HepG2 (cell line): ENCODE measurements around the gene FGF19. TPM values are rescaled to one million over a fixed set of nuclear protein-coding genes. Genes with fewer than 3 reads are reported as not detected.

Source experiments
- ATAC-seq: fragments of 200-7000 bp; cut with Tn5 transposase; 3 replicates; pipeline ENCODE4 v1.9.1; 2020; ENCODE audit warnings: mild to moderate bottlenecking, moderate library complexity
- BruUV-seq: library from RNA; stranded (reverse); fragments of 400-500 nt; replicated peaks from 2 replicates; lab custom pipeline; 2021; lab: Mats Ljungman, UMichigan
- CTCF ChIA-PET: fragments of 300-600 bp; formaldehyde crosslinking; extraction: SDS; loops from one replicate; lab custom pipeline; 2021; ENCODE audit warnings: low total read pairs, inconsistent platforms, low intra/inter-chr PET ratio; lab: Yijun Ruan, JAX
- POLR2A ChIA-PET: fragments of 350-600 bp; sonication (Branson Sonifier 250); formaldehyde crosslinking; loops from one replicate; lab custom pipeline; 2020; ENCODE audit warnings: antibody characterized with exemption, inconsistent platforms; lab: Yijun Ruan, JAX
- DNase-seq: peaks from one replicate; pipeline ENCODE4 v3.0.0-alpha.2; 2015; ENCODE audit warnings: low spot score
- FAIRE-seq: peaks from 3 replicates; lab custom pipeline; 2011; peaks lifted over from hg19 to GRCh38; lab: Jason Lieb, UNC
- H2AFZ ChIP-seq: one replicate; pipeline ENCODE4 v1.6.1; 2011; ENCODE audit warnings: low read length, inconsistent platforms
- H3K27ac ChIP-seq: fragments of 300-600 bp; 3 replicates; pipeline ENCODE4 v1.8.0; 2011; ENCODE audit warnings: mixed run types, mild to moderate bottlenecking, mixed read lengths, low read length, inconsistent platforms; ENCODE audit not compliant: insufficient read depth; ENCODE audit errors: extremely low read length
- H3K27me3 ChIP-seq, 2 experiments: fragments of 200-600 bp in 1 of 2; 2 replicates in 1 of 2; 3 replicates in 1 of 2; pipeline versions ENCODE4 v1.6.0 to v1.8.0; 2011; ENCODE audit warnings: low read length in 2 of 2, mild to moderate bottlenecking in 2 of 2, moderate library complexity in 2 of 2, inconsistent platforms in 1 of 2; ENCODE audit not compliant: insufficient read depth in 2 of 2, control insufficient read depth in 1 of 2
- H3K36me3 ChIP-seq, 2 experiments: fragments of 200-600 bp in 1 of 2; replicated peaks in 1 of 2; 2 replicates in 1 of 2; 3 replicates in 1 of 2; pipeline versions ENCODE4 v1.5.1 to v1.8.0; 2011; ENCODE audit warnings: low read length in 2 of 2, inconsistent platforms in 1 of 2; ENCODE audit not compliant: insufficient read depth in 2 of 2, control insufficient read depth in 1 of 2
- H3K4me1 ChIP-seq: 2 replicates; pipeline ENCODE4 v1.5.1; 2012; ENCODE audit warnings: low read length, inconsistent platforms; ENCODE audit not compliant: insufficient read depth
- H3K4me2 ChIP-seq: 2 replicates; pipeline ENCODE4 v1.6.0; 2011; ENCODE audit warnings: low read depth, low read length, inconsistent platforms
- H3K4me3 ChIP-seq, 3 experiments: fragments of 200-600 bp in 1 of 3; sonication (generic), shearing (Covaris generic) in 1 of 3; replicated peaks in 1 of 3; 2 replicates each; pipeline ENCODE4 v1.5.1; 2011 to 2016; ENCODE audit warnings: low read length in 3 of 3, inconsistent platforms in 2 of 3, low read depth in 2 of 3, mild to moderate bottlenecking in 2 of 3, control low read depth in 1 of 3, mixed read lengths in 1 of 3; ENCODE audit not compliant: insufficient read depth in 1 of 3
- H3K79me2 ChIP-seq: one replicate; pipeline ENCODE4 v1.6.1; 2011; ENCODE audit warnings: low read length, inconsistent platforms; ENCODE audit not compliant: insufficient read depth
- H3K9ac ChIP-seq: 2 replicates; pipeline ENCODE4 v1.6.0; 2011; ENCODE audit warnings: mild to moderate bottlenecking, low read depth, low read length, inconsistent platforms; ENCODE audit not compliant: insufficient read depth
- H3K9me3 ChIP-seq: 2 replicates; pipeline ENCODE4 v1.5.1; 2012; ENCODE audit warnings: mild to moderate bottlenecking, low read length
- H4K20me1 ChIP-seq: 2 replicates; pipeline ENCODE4 v1.6.0; 2011; ENCODE audit warnings: inconsistent platforms, mild to moderate bottlenecking, low read length, moderate library complexity; ENCODE audit not compliant: insufficient read depth
- GLI4 ChIP-seq: sonication (generic); formaldehyde crosslinking; IDR thresholded peaks from 2 replicates; pipeline ENCODE4 v1.5.1; 2020; ENCODE audit warnings: missing genetic modification reagents, mild to moderate bottlenecking, moderate library complexity, borderline replicate concordance
- JUNB ChIP-seq: sonication (generic); formaldehyde crosslinking; IDR thresholded peaks from 2 replicates; pipeline ENCODE4 v1.8.0; 2022; ENCODE audit warnings: missing genetic modification reagents, mild to moderate bottlenecking, borderline replicate concordance
- MEIS1 ChIP-seq: sonication (generic); formaldehyde crosslinking; IDR thresholded peaks from 2 replicates; pipeline ENCODE4 v1.9.0; 2021; ENCODE audit warnings: mild to moderate bottlenecking, missing genetic modification reagents, moderate library complexity, borderline replicate concordance
- POLR2G ChIP-seq: fragments of 200-400 bp; formaldehyde crosslinking; IDR thresholded peaks from 2 replicates; pipeline ENCODE4 v1.6.1; 2018; ENCODE audit warnings: mild to moderate bottlenecking, low read depth, low read length, moderate library complexity
- TAF15 ChIP-seq: fragments of 200-400 bp; formaldehyde crosslinking; IDR thresholded peaks from one replicate; pipeline ENCODE4 v1.6.1; 2018; ENCODE audit warnings: mild to moderate bottlenecking, low read depth, low read length; ENCODE audit not compliant: poor library complexity, severe bottlenecking
- THAP11 ChIP-seq: IDR thresholded peaks from 2 replicates; pipeline ENCODE4 v1.6.1; 2016; ENCODE audit warnings: missing biosample characterization, missing genetic modification reagents
- ZMYM3 ChIP-seq: sonication (generic); formaldehyde crosslinking; IDR thresholded peaks from 2 replicates; pipeline ENCODE4 v1.5.1; 2020; ENCODE audit warnings: mild to moderate bottlenecking, missing genetic modification reagents
- ZNF451 ChIP-seq: sonication (generic); formaldehyde crosslinking; IDR thresholded peaks from 2 replicates; pipeline ENCODE4 v1.5.0; 2020; ENCODE audit warnings: mild to moderate bottlenecking, missing genetic modification reagents
- ZNF720 ChIP-seq: sonication (generic); formaldehyde crosslinking; IDR thresholded peaks from 2 replicates; pipeline ENCODE4 v1.4.0; 2020; ENCODE audit warnings: missing genetic modification reagents
- ZNF768 ChIP-seq: sonication (generic); formaldehyde crosslinking; IDR thresholded peaks from 2 replicates; pipeline ENCODE4 v1.4.0; 2020; ENCODE audit warnings: missing genetic modification reagents
- WGBS: methylation state at CpG from one replicate; pipeline ENCODE4 v1.1.6; 2017; ENCODE audit warnings: low lambda C conversion rate; 5-methylcytosine and 5-hydroxymethylcytosine counted together
- in situ Hi-C: cut with HindIII; loops from 2 replicates; pipeline ENCODE4 v1.10.0; 2017; ENCODE audit warnings: low pct_unique_long_range_greater_than_20kb; ENCODE audit not compliant: extremely low pct_ligation_motif_present
- intact Hi-C: fragments of 100-400 bp; cut with micrococcal nuclease; formaldehyde crosslinking; loops from one replicate; pipeline ENCODE4 v1.10.0; 2022; ENCODE audit not compliant: unreplicated experiment
- polyA plus RNA-seq, 8 experiments: library from polyadenylated mRNA; depleted of rRNA in 3 of 8; stranded (reverse) in 7 of 8; unstranded in 1 of 8; fragments of >200 nt; fragmentation: Illumina TruSeq in 4 of 8; extraction: Trizol in 4 of 8; gene quantifications; 2 replicates each; pipeline versions ENCODE4 v1.2.1 to v1.2.3, GENCODE V29; 2011 to 2016; ENCODE audit warnings: low read depth in 4 of 8, missing spikeins in 1 of 8, mixed read lengths in 1 of 8; ENCODE audit not compliant: insufficient read depth in 1 of 8
- total RNA-seq, 5 experiments: library from RNA; depleted of rRNA; stranded (reverse); fragments of >200 nt; fragmentation: Illumina TruSeq; extraction: Trizol; gene quantifications; 2 replicates each; pipeline ENCODE4 v1.2.3, GENCODE V29; 2016; ENCODE audit warnings: low read depth in 1 of 5
- TF ChIP-seq, protein P1 (sequence below): sonication (generic); formaldehyde crosslinking; IDR thresholded peaks from 2 replicates; pipeline ENCODE4 v1.5.1; 2020; ENCODE audit warnings: missing genetic modification reagents, mild to moderate bottlenecking, borderline replicate concordance
- TF ChIP-seq, protein P2 (sequence below): sonication (generic); formaldehyde crosslinking; IDR thresholded peaks from 2 replicates; pipeline ENCODE4 v1.8.0; 2022; ENCODE audit warnings: missing genetic modification reagents, mild to moderate bottlenecking, inconsistent platforms, borderline replicate concordance

FGF19 gene
- total and polyA plus RNA-seq, 2 of the 13 experiments (the other 11 are each of a cell fraction or from before 2014, with no cell fraction given): 0.07 TPM; not detected in 1

DNA sequence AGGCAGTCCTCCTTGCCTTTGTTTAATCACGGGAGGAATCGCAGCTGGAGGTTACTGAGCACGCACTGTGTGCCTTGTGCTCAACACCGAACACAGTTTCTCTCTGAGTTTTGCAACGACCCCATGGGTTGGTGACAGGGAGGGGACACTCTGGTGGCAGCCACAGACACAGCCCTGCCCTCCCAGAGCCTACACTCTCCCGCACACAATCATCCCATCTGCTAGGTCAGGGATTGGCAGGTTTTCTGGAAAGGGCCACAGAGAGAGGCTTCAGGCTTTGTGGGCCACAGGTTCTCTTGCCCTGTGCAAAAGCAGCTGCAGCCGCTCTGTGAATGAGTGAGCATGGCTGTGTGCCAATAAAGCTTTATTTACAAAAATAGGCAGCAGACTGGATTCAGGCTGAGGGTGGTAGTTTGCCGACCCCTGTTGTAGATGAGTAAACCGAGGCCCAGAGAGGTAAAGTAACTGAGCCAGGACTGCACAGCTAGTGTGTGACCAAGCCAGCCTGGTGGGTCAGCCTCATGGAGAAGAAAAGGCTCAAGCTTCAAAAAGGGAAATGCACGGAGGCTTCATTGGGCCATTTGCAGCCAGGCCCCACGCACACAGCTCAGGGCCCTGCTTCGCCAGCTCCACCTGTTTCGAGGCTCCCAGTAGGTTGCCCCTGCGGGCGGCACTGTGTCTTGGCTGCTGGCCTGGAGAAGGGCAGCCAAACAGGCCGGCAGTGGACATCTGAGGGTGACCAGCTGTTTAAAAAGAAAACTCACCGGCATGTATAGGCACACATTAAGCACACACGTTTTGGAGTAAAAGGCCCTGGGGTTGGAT is 45.0 kb downstream of the FGF19 start:
- H3K9ac ChIP-seq: peak overlapping the region; percentile 83
- H3K4me1 ChIP-seq: peaks cover 86% of the 10 kb centered on the region
- BruUV-seq: TSS peak; percentile 46
- no peak; the same call in 2 of the 3 replicates for ATAC-seq
- H3K36me3 ChIP-seq: peaks cover 0 to 2% of the 10 kb centered on the region in 2 experiments; a peak in 1 of 5 replicates
- no peaks in the 10 kb centered on the region for H3K27me3 ChIP-seq
- no peak for FAIRE-seq
- no peak overlapping the region for H2AFZ ChIP-seq
- DNase-seq: peak; percentile 48
- H3K4me2 ChIP-seq: peak overlapping the region; percentile 68
- intact Hi-C loops: no loop called here
- peak overlapping the region in 1 of 3 experiments; percentile 25; a peak in 2 of 6 replicates for H3K4me3 ChIP-seq
- ChIA-PET POLR2A (interaction anchor here (1.0 to 6.1 kb wide), 7 partner anchors 9 to 162 kb away, joined by 3 to 128 read pairs (median 10); partner anchors contain the start of genes CCND1 and LTO1), CTCF (no interaction called here)
- H4K20me1 ChIP-seq: no peaks in the 10 kb centered on the region
- H3K9me3 ChIP-seq: no peaks in the 10 kb centered on the region
- WGBS: 93% methylated on average over 11 of the region's 18 CpGs
- peak overlapping the region; percentile 96 for H3K27ac ChIP-seq
- in situ Hi-C loops: loop anchor here (5.0 kb wide), 1 partner anchor 537 kb away; no protein-coding TSS in a partner anchor
- H3K79me2 ChIP-seq: no peaks in the 10 kb centered on the region
- TF ChIP-seq THAP11 (CRISPR knock-in tag) (no peak), TAF15 (no peak), ZMYM3 (CRISPR knock-in tag) (peak; percentile 32; the same call in 1 of the 2 replicates), ZNF451 (0 out of 2 replicates have a peak, but pooled peaks have one; percentile 36), ZNF720 (CRISPR knock-in tag) (0 out of 2 replicates have a peak, but pooled peaks have one; percentile 56), POLR2G (peak; percentile 22), MEIS1 (CRISPR knock-in tag) (peak; percentile 4; the same call in 1 of the 2 replicates), JUNB (CRISPR knock-in tag) (no peak), ZNF768 (CRISPR knock-in tag) (peak; percentile 88), GLI4 (CRISPR knock-in tag) (no peak)
- TF ChIP-seq, protein P1, sequence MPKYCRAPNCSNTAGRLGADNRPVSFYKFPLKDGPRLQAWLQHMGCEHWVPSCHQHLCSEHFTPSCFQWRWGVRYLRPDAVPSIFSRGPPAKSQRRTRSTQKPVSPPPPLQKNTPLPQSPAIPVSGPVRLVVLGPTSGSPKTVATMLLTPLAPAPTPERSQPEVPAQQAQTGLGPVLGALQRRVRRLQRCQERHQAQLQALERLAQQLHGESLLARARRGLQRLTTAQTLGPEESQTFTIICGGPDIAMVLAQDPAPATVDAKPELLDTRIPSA (CRISPR knock-in tag): no peak
- TF ChIP-seq, protein P2, sequence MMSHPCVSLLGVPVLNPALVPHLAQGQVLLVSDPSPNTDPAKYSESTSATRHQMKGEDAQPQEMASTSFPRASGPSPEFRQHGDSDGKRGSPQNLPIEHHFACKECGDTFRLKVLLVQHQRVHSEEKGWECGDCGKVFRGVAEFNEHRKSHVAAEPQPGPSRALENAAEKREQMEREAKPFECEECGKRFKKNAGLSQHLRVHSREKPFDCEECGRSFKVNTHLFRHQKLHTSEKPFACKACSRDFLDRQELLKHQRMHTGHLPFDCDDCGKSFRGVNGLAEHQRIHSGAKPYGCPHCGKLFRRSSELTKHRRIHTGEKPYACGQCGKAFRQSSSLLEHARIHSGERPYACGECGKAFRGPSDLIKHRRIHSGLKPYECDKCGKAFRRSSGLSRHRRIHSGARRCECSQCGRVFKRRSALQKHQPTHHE: 0 out of 2 replicates have a peak, but pooled peaks have one; percentile 3
